CD14-positive monocyte (primary cell): ENCODE data around the gene NLGN4Y. TPM values are rescaled to one million over a fixed set of nuclear protein-coding genes. Genes with fewer than 3 reads are reported as not detected.

Experiments
- DNase-seq, 3 donors: peaks; one replicate each; pipeline ENCODE4 v3.0.0-alpha.2; 2011 to 2022
- H2AFZ ChIP-seq: 2 replicates; pipeline ENCODE4 v1.6.0; 2012; ENCODE audit warnings: mild to moderate bottlenecking, low read depth, low read length, inconsistent platforms; ENCODE audit not compliant: insufficient read depth, poor library complexity, severe bottlenecking
- H3K27ac ChIP-seq, 2 donors: 1 replicate in 1 of 2; 2 replicates in 1 of 2; pipeline ENCODE4 v1.5.1; 2012 to 2013; ENCODE audit warnings: low read length in 2 of 2, control low read depth in 1 of 2, inconsistent platforms in 1 of 2, low read depth in 1 of 2, mild to moderate bottlenecking in 1 of 2
- H3K27me3 ChIP-seq, 2 donors: one replicate each; pipeline versions ENCODE4 v1.6.0 to v1.6.1; 2011 to 2013; ENCODE audit warnings: low read length in 2 of 2; ENCODE audit not compliant: control insufficient read depth in 2 of 2, insufficient read depth in 2 of 2
- H3K36me3 ChIP-seq, 2 donors: replicated peaks in 1 of 2; 1 replicate in 1 of 2; 2 replicates in 1 of 2; pipeline versions ENCODE4 v1.5.1 to v1.6.1; 2012 to 2013; ENCODE audit warnings: low read length in 2 of 2, control low read depth in 1 of 2, inconsistent platforms in 1 of 2, mild to moderate bottlenecking in 1 of 2; ENCODE audit not compliant: insufficient read depth in 2 of 2, control insufficient read depth in 1 of 2
- H3K4me1 ChIP-seq, 2 donors: 1 replicate in 1 of 2; 2 replicates in 1 of 2; pipeline versions ENCODE4 v1.5.1 to v1.6.1; 2012 to 2013; ENCODE audit warnings: low read length in 2 of 2, control low read depth in 1 of 2, inconsistent platforms in 1 of 2, mild to moderate bottlenecking in 1 of 2, moderate library complexity in 1 of 2; ENCODE audit not compliant: insufficient read depth in 2 of 2, control insufficient read depth in 1 of 2
- H3K4me2 ChIP-seq: replicated peaks from 2 replicates; pipeline ENCODE3; 2012; ENCODE audit warnings: low read length, moderate library complexity, mild to moderate bottlenecking; ENCODE audit not compliant: poor library complexity, severe bottlenecking; ENCODE audit errors: extremely low read depth
- H3K4me3 ChIP-seq, 3 experiments: fragments of 200-600 bp in 1 of 3; sonication (generic) in 1 of 3; replicated peaks in 1 of 3; 1 replicate in 2 of 3; 2 replicates in 1 of 3; pipeline ENCODE4 v1.5.1; 2011 to 2013; ENCODE audit warnings: low read length in 3 of 3, mild to moderate bottlenecking in 3 of 3, control low read depth in 2 of 3, low read depth in 2 of 3, inconsistent platforms in 1 of 3, moderate library complexity in 1 of 3
- H3K79me2 ChIP-seq: 2 replicates; pipeline ENCODE4 v1.6.0; 2012; ENCODE audit warnings: mild to moderate bottlenecking, control low read depth, inconsistent platforms, low read length, moderate library complexity; ENCODE audit not compliant: insufficient read depth
- H3K9ac ChIP-seq: 2 replicates; pipeline ENCODE4 v1.6.0; 2017; ENCODE audit warnings: low read length, mild to moderate bottlenecking; ENCODE audit not compliant: insufficient read depth, poor library complexity, severe bottlenecking
- H3K9me3 ChIP-seq, 2 donors: replicated peaks in 1 of 2; 1 replicate in 1 of 2; 2 replicates in 1 of 2; pipeline versions ENCODE4 v1.5.1 to v1.6.1; 2012 to 2013; ENCODE audit warnings: low read length in 2 of 2, control low read depth in 1 of 2; ENCODE audit not compliant: control insufficient read depth in 1 of 2, insufficient read depth in 1 of 2
- H4K20me1 ChIP-seq: 2 replicates; pipeline ENCODE4 v1.6.0; 2012; ENCODE audit warnings: mild to moderate bottlenecking, low read length, control low read depth, moderate library complexity; ENCODE audit not compliant: insufficient read depth
- H3K27ac Mint-ChIP-seq, 7 donors: one replicate each; pipeline ENCODE4 v1.8.0; 2020; ENCODE audit warnings: mild to moderate bottlenecking in 7 of 7, mixed read lengths in 7 of 7, moderate library complexity in 6 of 7, inconsistent platforms in 2 of 7
- H3K27me3 Mint-ChIP-seq, 3 donors: one replicate each; pipeline ENCODE4 v1.8.0; 2021 to 2022; ENCODE audit warnings: low read depth in 3 of 3, mild to moderate bottlenecking in 3 of 3, mixed read lengths in 3 of 3, moderate library complexity in 3 of 3, inconsistent platforms in 1 of 3
- H3K36me3 Mint-ChIP-seq, 2 donors: one replicate each; pipeline ENCODE4 v1.8.0; 2020; ENCODE audit warnings: mixed read lengths in 2 of 2, inconsistent platforms in 1 of 2, mild to moderate bottlenecking in 1 of 2
- H3K4me1 Mint-ChIP-seq: one replicate; pipeline ENCODE4 v1.8.0; 2020; ENCODE audit warnings: mild to moderate bottlenecking, mixed read lengths
- H3K4me3 Mint-ChIP-seq, 2 donors: one replicate each; pipeline ENCODE4 v1.8.0; 2020; ENCODE audit warnings: mild to moderate bottlenecking in 2 of 2, mixed read lengths in 2 of 2, moderate library complexity in 1 of 2
- H3K9me3 Mint-ChIP-seq, 7 donors: one replicate each; pipeline ENCODE4 v1.8.0; 2020 to 2022; ENCODE audit warnings: mixed read lengths in 7 of 7, mild to moderate bottlenecking in 6 of 7, moderate library complexity in 6 of 7, inconsistent platforms in 2 of 7
- intact Hi-C, 2 donors: fragments of 100-400 bp; cut with micrococcal nuclease; formaldehyde crosslinking; loops; one replicate each; pipeline versions ENCODE4 v1.15.0 to v1.15.1; 2023
- polyA plus RNA-seq, 3 donors: library from polyadenylated mRNA; depleted of rRNA in 1 of 3; unstranded in 2 of 3; stranded (reverse) in 1 of 3; fragments of 300-500 nt in 2 of 3; fragments of >200 nt in 1 of 3; fragmentation: Illumina TruSeq in 2 of 3; gene quantifications; 1 replicate in 2 of 3; 2 replicates in 1 of 3; pipeline ENCODE4 v1.2.3, GENCODE V29; 2012 to 2021
- TF ChIP-seq, protein P1 (sequence below): fragments of 200-600 bp; IDR thresholded peaks from one replicate; pipeline ENCODE4 v1.8.0; 2022; ENCODE audit warnings: antibody characterized with exemption, mild to moderate bottlenecking

NLGN4Y gene
- polyA plus RNA-seq, 3 donors: not detected

- Histone ChIP-seq H3K27ac (no peak overlapping the region), H4K20me1 (no peaks in the 10 kb centered on the region), H3K4me3 (no peak overlapping the region), H3K79me2 (no peaks in the 10 kb centered on the region), H3K4me1 (no peaks in the 10 kb centered on the region), H3K27me3 (no peaks in the 10 kb centered on the region), H2AFZ (no peak overlapping the region), H3K36me3 (no peaks in the 10 kb centered on the region), H3K4me2 (no peak overlapping the region), H3K9me3 (no peaks in the 10 kb centered on the region), H3K9ac (no peak overlapping the region)
- no peak for DNase-seq
- intact Hi-C loops: no loop called here
- Mint-ChIP-seq H3K4me1 (no peaks in the 10 kb centered on the region), H3K4me3 (no peak overlapping the region), H3K27me3 (no peaks in the 10 kb centered on the region), H3K36me3 (no peaks in the 10 kb centered on the region), H3K27ac (no peak overlapping the region), H3K9me3 (no peaks in the 10 kb centered on the region)
- TF ChIP-seq, protein P1, sequence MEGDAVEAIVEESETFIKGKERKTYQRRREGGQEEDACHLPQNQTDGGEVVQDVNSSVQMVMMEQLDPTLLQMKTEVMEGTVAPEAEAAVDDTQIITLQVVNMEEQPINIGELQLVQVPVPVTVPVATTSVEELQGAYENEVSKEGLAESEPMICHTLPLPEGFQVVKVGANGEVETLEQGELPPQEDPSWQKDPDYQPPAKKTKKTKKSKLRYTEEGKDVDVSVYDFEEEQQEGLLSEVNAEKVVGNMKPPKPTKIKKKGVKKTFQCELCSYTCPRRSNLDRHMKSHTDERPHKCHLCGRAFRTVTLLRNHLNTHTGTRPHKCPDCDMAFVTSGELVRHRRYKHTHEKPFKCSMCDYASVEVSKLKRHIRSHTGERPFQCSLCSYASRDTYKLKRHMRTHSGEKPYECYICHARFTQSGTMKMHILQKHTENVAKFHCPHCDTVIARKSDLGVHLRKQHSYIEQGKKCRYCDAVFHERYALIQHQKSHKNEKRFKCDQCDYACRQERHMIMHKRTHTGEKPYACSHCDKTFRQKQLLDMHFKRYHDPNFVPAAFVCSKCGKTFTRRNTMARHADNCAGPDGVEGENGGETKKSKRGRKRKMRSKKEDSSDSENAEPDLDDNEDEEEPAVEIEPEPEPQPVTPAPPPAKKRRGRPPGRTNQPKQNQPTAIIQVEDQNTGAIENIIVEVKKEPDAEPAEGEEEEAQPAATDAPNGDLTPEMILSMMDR: no peak
These were observed 170.2 kb downstream of the NLGN4Y start for GRCh38 chrY:14694543-14694942.

DNA sequence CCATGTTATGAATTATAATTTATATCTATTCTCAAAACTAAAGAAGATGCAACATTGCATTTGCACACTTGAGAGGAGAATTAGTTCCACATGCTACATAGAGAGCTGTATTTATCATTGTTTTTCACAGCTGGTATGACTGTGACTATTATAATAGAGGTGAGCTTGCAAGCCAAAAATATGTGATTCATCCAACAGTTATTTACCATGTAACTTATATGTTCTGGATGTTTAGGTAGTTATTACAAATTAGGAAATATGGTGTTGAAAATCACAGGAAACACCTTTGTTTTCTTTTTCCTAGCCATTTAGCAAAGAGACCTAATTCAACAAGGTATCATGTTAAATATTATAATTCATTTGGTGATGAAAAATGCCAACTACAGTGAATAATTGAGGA lies 183.8 kb downstream of the NLGN4Y start:
- Mint-ChIP-seq H3K9me3 (peaks cover 0 to 7% (median 0%) of the 10 kb centered on the region in 7 donors), H3K4me3 (no peak overlapping the region), H3K36me3 (no peaks in the 10 kb centered on the region), H3K27ac (no peak overlapping the region), H3K27me3 (no peaks in the 10 kb centered on the region), H3K4me1 (no peaks in the 10 kb centered on the region)
- Histone ChIP-seq H2AFZ (no peak overlapping the region), H3K9me3 (peaks cover 0 to 3% of the 10 kb centered on the region in 2 donors), H3K27me3 (no peaks in the 10 kb centered on the region), H3K4me1 (no peaks in the 10 kb centered on the region), H3K36me3 (no peaks in the 10 kb centered on the region), H3K9ac (no peak overlapping the region), H3K79me2 (no peaks in the 10 kb centered on the region), H4K20me1 (no peaks in the 10 kb centered on the region), H3K4me2 (no peak overlapping the region), H3K4me3 (no peak overlapping the region), H3K27ac (no peak overlapping the region)
- intact Hi-C loops: no loop called here
- TF ChIP-seq, protein P1: no peak
- no peak for DNase-seq
